ENCODE data around the gene ATN1. TPM values are rescaled to one million over a fixed set of nuclear protein-coding genes. Genes with fewer than 3 reads are reported as not detected.

Gene ATN1
- total and polyA plus RNA-seq, 2 of the 4 experiments (the other 2 are of a cell fraction) = 3.4 to 58.7 TPM

- H3K9me1 ChIP-seq (ENCODE audit: insufficient read depth, low read length) = peaks cover 8% of the 10 kb centered on the region; the same call in 1 of the 2 replicates
- H3K36me3 ChIP-seq (ENCODE audit: control insufficient read depth, insufficient read depth, low read length) = peaks cover 34% of the 10 kb centered on the region
- H2BK15ac ChIP-seq (ENCODE audit: low read depth, low read length) = no peak overlapping the region; the same call in 2 of the 3 replicates
- H2BK5ac ChIP-seq (ENCODE audit: low read depth, low read length, poor library complexity, severe bottlenecking) = peak overlapping the region; percentile 23
- H3K14ac ChIP-seq (replicated peaks; ENCODE audit: low read depth, low read length) = no peak overlapping the region; the same call in 1 of the 2 replicates
- CTCF ChIA-PET = no interaction called here
- H3K4me1 ChIP-seq (ENCODE audit: control insufficient read depth, insufficient read depth, low read length) = peaks cover 23% of the 10 kb centered on the region
- no peak overlapping the region for H3K23ac ChIP-seq (ENCODE audit: low read depth, low read length)
- no TSS peak for BruUV-seq (replicated peaks)
- dilution Hi-C loops (cut with HindIII; ENCODE audit: low sequenced_read_pairs, unreplicated experiment) (no loop called here), intact Hi-C loops (cut with micrococcal nuclease) (no loop called here), in situ Hi-C loops (cut with MboI; ENCODE audit: low sequenced_read_pairs) (no loop called here)
- H2AK5ac ChIP-seq (ENCODE audit: low read depth, low read length) = peak overlapping the region; percentile 65
- no peak overlapping the region for H3K56ac ChIP-seq (ENCODE audit: extremely low read depth, insufficient read depth, low read length)
- 0 out of 2 replicates have a peak overlapping the region, but pooled peaks have one; percentile 23 for H3K9ac ChIP-seq (ENCODE audit: low read depth, low read length)
- H2AK9ac ChIP-seq (replicated peaks; ENCODE audit: low read depth, low read length, poor library complexity) = peak overlapping the region; percentile 86
- no peaks in the 10 kb centered on the region for H3K9me3 ChIP-seq (ENCODE audit: control insufficient read depth, insufficient read depth, low read length)
- POLR2A ChIA-PET (ENCODE audit: unreplicated experiment) = no interaction called here
- no peak overlapping the region for H4K5ac ChIP-seq (ENCODE audit: low read depth, low read length)
- ATAC-seq (ENCODE audit: low read depth) = no peak
- no peaks in the 10 kb centered on the region for H3K27me3 ChIP-seq (ENCODE audit: control insufficient read depth, insufficient read depth, low read length)
- H4K91ac ChIP-seq (ENCODE audit: insufficient read depth, low read depth, low read length) = no peak overlapping the region
- H2AFZ ChIP-seq (replicated peaks; ENCODE audit: low read length, poor library complexity) = no peak overlapping the region
- H3K27ac ChIP-seq (ENCODE audit: insufficient read depth, low read length) = no peak overlapping the region
- H3K4me3 ChIP-seq (ENCODE audit: insufficient read depth, low read depth, low read length) = no peak overlapping the region
- H3K79me1 ChIP-seq (ENCODE audit: low read depth in 1 of 2, low read length in 2 of 2) = peaks cover 37 to 41% of the 10 kb centered on the region in 2 experiments
- no peak overlapping the region for H2BK120ac ChIP-seq (ENCODE audit: low read depth, low read length)
- no peak overlapping the region for H3K18ac ChIP-seq (ENCODE audit: low read depth, low read length)
- 0 out of 2 replicates have a peak overlapping the region, but pooled peaks have one; percentile 8 for H2BK20ac ChIP-seq (ENCODE audit: low read depth, low read length)
- H3K4ac ChIP-seq (ENCODE audit: low read depth, low read length) = 0 out of 2 replicates have a peak overlapping the region, but pooled peaks have one; percentile 39
- no peak for TF ChIP-seq RCOR1 (IDR thresholded peaks at IDR 0.05; ENCODE audit: insufficient replicate concordance, low read length)
- H4K20me1 ChIP-seq (ENCODE audit: insufficient read depth, low read length) = 0 out of 2 replicates have a peak, but pooled peaks cover 6% of the 10 kb centered on the region
- peak overlapping the region in 1 of 2 experiments; percentile 53; a peak in 2 of 4 replicates for H4K8ac ChIP-seq (ENCODE audit: low read depth in 2 of 2, low read length in 2 of 2)
- WGBS, 2 experiments (ENCODE audit: extremely low coverage in 2 of 2, insufficient read length in 1 of 2) = 92% methylated on average over 6 of the region's 11 CpGs; no CpG with 5 or more reads in 1 of the 2 experiments
- DNase-seq = no peak
- H3K4me2 ChIP-seq (ENCODE audit: low read depth, low read length) = peak overlapping the region; percentile 96; the same call in 1 of the 2 replicates
Observed at GRCh38 chr12:6916426-6917200, 11.1 kb upstream of the ATN1 start.

Data from IMR-90 (cell line).